ENCODE results near the gene IRF7. TPM values are rescaled to one million over a fixed set of nuclear protein-coding genes. Genes with fewer than 3 reads are reported as not detected.

IRF7 gene
- total and polyA plus RNA-seq, 2 experiments from 2014 or later = 12.3 to 17.3 TPM

GRCh38 chr11:618856-619627, 3.3 kb upstream of the IRF7 start:
- no peak for TF ChIP-seq CTCF (conservative IDR thresholded peaks at IDR 0.05; ENCODE audit: low read depth in 2 of 2)
- no peak for TF ChIP-seq JUNB (IDR thresholded peaks at IDR 0.05; ENCODE audit: unreplicated experiment)
- TF ChIP-seq STAT1 (IDR thresholded peaks at IDR 0.05; ENCODE audit: unreplicated experiment) = no peak
- no peak for TF ChIP-seq CREB1 (CRISPR knock-in tag; IDR thresholded peaks at IDR 0.05; ENCODE audit: low read depth)
- no peak for TF ChIP-seq POLR2AphosphoS5 (IDR thresholded peaks at IDR 0.05; ENCODE audit: low read depth)
- TF ChIP-seq ZNF114 (CRISPR knock-in tag; IDR thresholded peaks at IDR 0.05) = no peak
- TF ChIP-seq EZH2phosphoT487 (IDR thresholded peaks at IDR 0.05; ENCODE audit: unreplicated experiment) = no peak
- H3K27ac Mint-ChIP-seq = no peak overlapping the region
- Histone ChIP-seq H2AFZ (no peak overlapping the region), H3K79me2 (replicated peaks; ENCODE audit: insufficient read depth) (no peaks in the 10 kb centered on the region), H3K9me2 (ENCODE audit: insufficient read depth) (no peaks in the 10 kb centered on the region), H3K36me3 (ENCODE audit: insufficient read depth) (no peaks in the 10 kb centered on the region), H3K4me3 (no peak overlapping the region), H3K27me3 (ENCODE audit: insufficient read depth) (no peaks in the 10 kb centered on the region), H4K20me1 (replicated peaks; ENCODE audit: insufficient read depth) (0 out of 2 replicates have a peak, but pooled peaks cover 3% of the 10 kb centered on the region), H3F3A (replicated peaks; ENCODE audit: low read depth) (peaks cover 11% of the 10 kb centered on the region), H3K4me1 (ENCODE audit: insufficient read depth) (peaks cover 11% of the 10 kb centered on the region; the same call in 1 of the 2 replicates), H3K27ac (ENCODE audit: low read depth) (no peak overlapping the region), H3K4me2 (no peak overlapping the region)
- no peaks in the 10 kb centered on the region; the same call in 2 of the 3 replicates for H3K4me1 Mint-ChIP-seq
- peaks cover 14% of the 10 kb centered on the region for H3K27me3 Mint-ChIP-seq (ENCODE audit: insufficient read depth, low read depth, poor library complexity)
- ATAC-seq (no peak), DNase-seq (ENCODE audit: low spot score) (no peak)
- H3K4me3 Mint-ChIP-seq = no peak overlapping the region
- H3K9me3 Mint-ChIP-seq = no peaks in the 10 kb centered on the region
- no peaks in the 10 kb centered on the region for H3K36me3 Mint-ChIP-seq (ENCODE audit: low read depth)

GRCh38 chr11:617912-618682, 2.3 kb upstream of the IRF7 start:
- H3K9me2 ChIP-seq (ENCODE audit: insufficient read depth) = no peaks in the 10 kb centered on the region

More at GRCh38 chr11:617912-618682, 2.3 kb upstream of the IRF7 start:
- Histone ChIP-seq H3F3A (replicated peaks; ENCODE audit: low read depth) (peaks cover 14% of the 10 kb centered on the region), H3K27ac (ENCODE audit: low read depth) (no peak overlapping the region), H3K4me3 (no peak overlapping the region), H3K27me3 (ENCODE audit: insufficient read depth) (no peaks in the 10 kb centered on the region), H3K36me3 (ENCODE audit: insufficient read depth) (no peaks in the 10 kb centered on the region), H3K4me1 (ENCODE audit: insufficient read depth) (peaks cover 11% of the 10 kb centered on the region; the same call in 1 of the 2 replicates), H3K79me2 (replicated peaks; ENCODE audit: insufficient read depth) (no peaks in the 10 kb centered on the region), H2AFZ (no peak overlapping the region), H3K4me2 (no peak overlapping the region), H4K20me1 (replicated peaks; ENCODE audit: insufficient read depth) (0 out of 2 replicates have a peak, but pooled peaks cover 8% of the 10 kb centered on the region)
- ATAC-seq = no peak
- no peaks in the 10 kb centered on the region for H3K9me3 Mint-ChIP-seq
- no peaks in the 10 kb centered on the region; the same call in 2 of the 3 replicates for H3K36me3 Mint-ChIP-seq (ENCODE audit: low read depth)
- no peak for TF ChIP-seq POLR2AphosphoS5 (IDR thresholded peaks at IDR 0.05; ENCODE audit: low read depth)
- TF ChIP-seq JUNB (IDR thresholded peaks at IDR 0.05; ENCODE audit: unreplicated experiment) = no peak
- no peak for TF ChIP-seq CTCF (conservative IDR thresholded peaks at IDR 0.05; ENCODE audit: low read depth in 2 of 2)
- TF ChIP-seq CREB1 (CRISPR knock-in tag; IDR thresholded peaks at IDR 0.05; ENCODE audit: low read depth) = no peak
- no peak for TF ChIP-seq REST (IDR thresholded peaks at IDR 0.05; ENCODE audit: unreplicated experiment)
- no peak for TF ChIP-seq EZH2phosphoT487 (IDR thresholded peaks at IDR 0.05; ENCODE audit: unreplicated experiment)
- no peak for TF ChIP-seq ZNF114 (CRISPR knock-in tag; IDR thresholded peaks at IDR 0.05)
- no peak for TF ChIP-seq NANOG (IDR thresholded peaks at IDR 0.05; ENCODE audit: borderline replicate concordance)
- no peak for DNase-seq (ENCODE audit: low spot score)
- H3K27me3 Mint-ChIP-seq (ENCODE audit: insufficient read depth, low read depth, poor library complexity) = peaks cover 10% of the 10 kb centered on the region
- no peak overlapping the region for H3K4me3 Mint-ChIP-seq
- H3K27ac Mint-ChIP-seq = no peak overlapping the region
- H3K4me1 Mint-ChIP-seq = no peaks in the 10 kb centered on the region; the same call in 2 of the 3 replicates
